ENCODE data around the gene GPR3. TPM values are rescaled to one million over a fixed set of nuclear protein-coding genes. Genes with fewer than 3 reads are reported as not detected.

The GPR3 gene
- total and polyA plus RNA-seq, 10 of the 15 experiments (the other 5 are each of a cell fraction or from before 2014, with no cell fraction given): 0.33 to 1.4 (median 0.63) TPM; not detected in 3

DNA sequence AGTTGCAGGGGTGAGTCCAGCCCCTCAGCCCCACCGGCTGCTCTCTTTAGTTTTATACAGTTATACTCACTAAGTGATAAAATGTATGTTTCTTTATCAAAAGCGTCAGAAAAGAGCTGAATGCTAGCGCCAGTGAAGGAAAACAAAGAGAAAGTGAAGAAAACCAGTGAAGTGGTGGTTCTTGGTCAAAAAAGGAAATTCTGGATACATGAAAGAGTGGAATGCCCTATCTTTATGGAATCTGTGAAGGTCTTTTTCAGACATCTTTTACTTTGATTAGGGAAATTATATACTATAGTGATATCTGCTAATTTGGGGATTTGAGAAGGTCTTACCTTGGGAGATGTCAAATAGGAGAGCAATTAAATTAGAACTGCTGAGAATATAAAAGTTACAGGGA, 41.3 kb downstream of the GPR3 start:
- POLR2A ChIA-PET: interaction anchor here (1.0 to 8.0 kb wide), 4 partner anchors 9 to 178 kb away, joined by 3 to 78 read pairs (median 3); partner anchors contain the start of gene WASF2
- 0 out of 2 replicates have a peak overlapping the region, but pooled peaks have one; percentile 4 for H3K4me2 ChIP-seq (ENCODE audit: control insufficient read depth, insufficient read depth)
- no TSS peak for BruUV-seq (replicated peaks)

More for the DNA sequence above, 41.3 kb downstream of the GPR3 start:
- H3K79me2 ChIP-seq (ENCODE audit: control insufficient read depth, insufficient read depth, low read length): peaks cover 93% of the 10 kb centered on the region
- H3K4me1 ChIP-seq (ENCODE audit: control insufficient read depth, insufficient read depth, low read length): peaks cover 84% of the 10 kb centered on the region
- DNase-seq (ENCODE audit: low read depth, low spot score) (no peak), ATAC-seq (no peak), FAIRE-seq (no peak)
- ChIA-PET CTCF (interaction anchor here (1.1 to 15.8 kb wide), 3 partner anchors 11 to 123 kb away, joined by 3 to 240 read pairs (median 3); no protein-coding TSS in a partner anchor), SMC1A (ENCODE audit: uncharacterized antibody, unreplicated experiment) (interaction anchor here (0.6 to 24.6 kb wide), 4 partner anchors 9 to 229 kb away, joined by 3 to 470 read pairs (median 22); no protein-coding TSS in a partner anchor), RAD21 (ENCODE audit: unreplicated experiment) (interaction anchor here (0.9 to 7.9 kb wide), 5 partner anchors 10 to 173 kb away, joined by 3 to 126 read pairs (median 3); no protein-coding TSS in a partner anchor)
- 54% methylated on average over 3 of the region's 3 CpGs for WGBS (ENCODE audit: insufficient coverage, insufficient replicate concordance, low lambda C conversion rate, missing lambda C conversion rate)
- intact Hi-C loops (cut with micrococcal nuclease; ENCODE audit: unreplicated experiment) (no loop called here), in situ Hi-C loops (cut with MboI) (no loop called here)
- no peak overlapping the region for H2AFZ ChIP-seq (ENCODE audit: control insufficient read depth, low read depth, low read length)
- no peak overlapping the region for H3K4me3 ChIP-seq
- H3K36me3 ChIP-seq (ENCODE audit: control insufficient read depth in 2 of 2, insufficient read depth in 2 of 2, low read length in 1 of 2): no peaks in the 10 kb centered on the region; a peak in 3 of 4 replicates
- no peaks in the 10 kb centered on the region for H3K9me3 ChIP-seq (replicated peaks; ENCODE audit: control insufficient read depth, insufficient read depth, low read length)
- peak overlapping the region; percentile 82; the same call in 1 of the 2 replicates for H3K27ac ChIP-seq (ENCODE audit: control insufficient read depth, insufficient read depth)
- H4K20me1 ChIP-seq (ENCODE audit: control insufficient read depth, insufficient read depth): no peaks in the 10 kb centered on the region
- no peak overlapping the region for H3K9ac ChIP-seq (ENCODE audit: control insufficient read depth, insufficient read depth, low read length)
- no peak for TF ChIP-seq ZNF622 (IDR thresholded peaks at IDR 0.05)
- TF ChIP-seq HDAC6 (IDR thresholded peaks at IDR 0.05; ENCODE audit: unreplicated experiment): no peak
- TF ChIP-seq SUZ12 (IDR thresholded peaks at IDR 0.05; ENCODE audit: unreplicated experiment): no peak
- TF ChIP-seq, protein P1, sequence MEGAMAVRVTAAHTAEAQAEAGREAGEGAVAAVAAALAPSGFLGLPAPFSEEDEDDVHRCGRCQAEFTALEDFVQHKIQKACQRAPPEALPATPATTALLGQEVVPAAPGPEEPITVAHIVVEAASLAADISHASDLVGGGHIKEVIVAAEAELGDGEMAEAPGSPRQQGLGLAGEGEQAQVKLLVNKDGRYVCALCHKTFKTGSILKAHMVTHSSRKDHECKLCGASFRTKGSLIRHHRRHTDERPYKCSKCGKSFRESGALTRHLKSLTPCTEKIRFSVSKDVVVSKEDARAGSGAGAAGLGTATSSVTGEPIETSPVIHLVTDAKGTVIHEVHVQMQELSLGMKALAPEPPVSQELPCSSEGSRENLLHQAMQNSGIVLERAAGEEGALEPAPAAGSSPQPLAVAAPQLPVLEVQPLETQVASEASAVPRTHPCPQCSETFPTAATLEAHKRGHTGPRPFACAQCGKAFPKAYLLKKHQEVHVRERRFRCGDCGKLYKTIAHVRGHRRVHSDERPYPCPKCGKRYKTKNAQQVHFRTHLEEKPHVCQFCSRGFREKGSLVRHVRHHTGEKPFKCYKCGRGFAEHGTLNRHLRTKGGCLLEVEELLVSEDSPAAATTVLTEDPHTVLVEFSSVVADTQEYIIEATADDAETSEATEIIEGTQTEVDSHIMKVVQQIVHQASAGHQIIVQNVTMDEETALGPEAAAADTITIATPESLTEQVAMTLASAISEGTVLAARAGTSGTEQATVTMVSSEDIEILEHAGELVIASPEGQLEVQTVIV (IDR thresholded peaks at IDR 0.05; ENCODE audit: borderline replicate concordance, partially characterized antibody): no peak
- no peak for TF ChIP-seq STAT3 (IDR thresholded peaks at IDR 0.05; ENCODE audit: low read depth, low read length)
- TF ChIP-seq, protein P2, sequence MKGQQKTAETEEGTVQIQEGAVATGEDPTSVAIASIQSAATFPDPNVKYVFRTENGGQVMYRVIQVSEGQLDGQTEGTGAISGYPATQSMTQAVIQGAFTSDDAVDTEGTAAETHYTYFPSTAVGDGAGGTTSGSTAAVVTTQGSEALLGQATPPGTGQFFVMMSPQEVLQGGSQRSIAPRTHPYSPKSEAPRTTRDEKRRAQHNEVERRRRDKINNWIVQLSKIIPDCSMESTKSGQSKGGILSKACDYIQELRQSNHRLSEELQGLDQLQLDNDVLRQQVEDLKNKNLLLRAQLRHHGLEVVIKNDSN (IDR thresholded peaks at IDR 0.05; ENCODE audit: borderline replicate concordance, extremely low read length, insufficient read depth, low read depth, low read length): no peak
- no peak for TF ChIP-seq NFYA (IDR thresholded peaks at IDR 0.05; ENCODE audit: borderline replicate concordance, low read depth, low read length)
- no peak for TF ChIP-seq CEBPB (IDR thresholded peaks at IDR 0.05; ENCODE audit: borderline replicate concordance in 1 of 2, low read depth in 2 of 2, low read length in 2 of 2)
- TF ChIP-seq POLR2AphosphoS5 (IDR thresholded peaks at IDR 0.05; ENCODE audit: low read length): no peak
- no peak for TF ChIP-seq PAX5 (IDR thresholded peaks at IDR 0.05; ENCODE audit: borderline replicate concordance, low read depth, low read length)
- no peak for TF ChIP-seq FOXK2 (IDR thresholded peaks at IDR 0.05)
- no peak for TF ChIP-seq RBBP5 (conservative IDR thresholded peaks at IDR 0.05)
- no peaks in the 10 kb centered on the region for H3K27me3 ChIP-seq (replicated peaks in 1 of 2; ENCODE audit: control insufficient read depth in 2 of 2, insufficient read depth in 2 of 2, low read length in 1 of 2)
